Stimulated activated CD4-positive, alpha-beta T cell treated with anti-CD3 and anti-CD28 coated beads, Interleukin-1b, Interleukin-23, amount 100 ng/mL, for 48 hours (primary cell): ENCODE data around the gene SGMS2.
"Not testable (repeated sequence)": the region's sequence is repeated elsewhere in the genome, so short reads cannot be mapped to it uniquely, and the experiment has no call there.

Experiments used
- DNase-seq: peaks from one replicate; pipeline ENCODE4 v3.0.0-alpha.2; 2020

SGMS2 gene

DNA sequence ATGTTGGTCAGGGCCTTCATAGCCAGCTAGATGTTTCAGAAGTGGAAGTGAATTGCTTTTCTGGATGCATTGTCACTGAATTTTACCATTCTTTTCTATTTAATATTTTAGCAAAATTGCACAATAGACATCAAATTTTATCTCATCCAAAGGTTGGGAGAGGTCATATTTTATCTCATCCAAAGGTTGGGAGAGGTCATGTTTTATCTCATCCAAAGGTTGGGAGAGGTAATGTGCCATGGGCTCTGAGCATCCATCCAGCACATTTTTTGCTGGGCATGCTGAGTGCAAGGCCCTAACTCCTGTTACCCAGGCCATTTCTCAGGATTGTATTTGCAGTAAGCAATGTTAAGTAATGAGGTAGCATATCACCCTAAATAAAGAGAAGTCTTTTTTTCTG lies 91.9 kb downstream of the SGMS2 start:
- no peak for DNase-seq

DNA sequence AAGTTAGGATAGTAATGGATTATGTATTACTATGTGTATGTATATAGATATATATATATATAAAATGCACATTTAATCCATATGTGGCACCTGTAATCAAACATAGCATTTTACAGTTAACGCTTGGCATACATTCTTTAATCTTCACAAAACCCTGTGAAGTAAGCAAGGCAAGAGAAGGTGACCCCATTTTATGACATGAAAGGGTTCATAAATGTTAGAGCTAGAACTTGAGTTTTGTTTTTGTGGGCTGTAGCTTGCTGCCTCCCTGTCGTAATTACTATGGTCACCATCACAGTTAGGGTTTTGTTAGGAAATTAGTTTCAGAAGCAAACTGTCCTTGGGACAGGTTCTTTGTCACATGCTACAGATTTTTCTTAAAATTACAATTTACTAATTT lies 92.8 kb downstream of the SGMS2 start:
- no peak for DNase-seq

DNA sequence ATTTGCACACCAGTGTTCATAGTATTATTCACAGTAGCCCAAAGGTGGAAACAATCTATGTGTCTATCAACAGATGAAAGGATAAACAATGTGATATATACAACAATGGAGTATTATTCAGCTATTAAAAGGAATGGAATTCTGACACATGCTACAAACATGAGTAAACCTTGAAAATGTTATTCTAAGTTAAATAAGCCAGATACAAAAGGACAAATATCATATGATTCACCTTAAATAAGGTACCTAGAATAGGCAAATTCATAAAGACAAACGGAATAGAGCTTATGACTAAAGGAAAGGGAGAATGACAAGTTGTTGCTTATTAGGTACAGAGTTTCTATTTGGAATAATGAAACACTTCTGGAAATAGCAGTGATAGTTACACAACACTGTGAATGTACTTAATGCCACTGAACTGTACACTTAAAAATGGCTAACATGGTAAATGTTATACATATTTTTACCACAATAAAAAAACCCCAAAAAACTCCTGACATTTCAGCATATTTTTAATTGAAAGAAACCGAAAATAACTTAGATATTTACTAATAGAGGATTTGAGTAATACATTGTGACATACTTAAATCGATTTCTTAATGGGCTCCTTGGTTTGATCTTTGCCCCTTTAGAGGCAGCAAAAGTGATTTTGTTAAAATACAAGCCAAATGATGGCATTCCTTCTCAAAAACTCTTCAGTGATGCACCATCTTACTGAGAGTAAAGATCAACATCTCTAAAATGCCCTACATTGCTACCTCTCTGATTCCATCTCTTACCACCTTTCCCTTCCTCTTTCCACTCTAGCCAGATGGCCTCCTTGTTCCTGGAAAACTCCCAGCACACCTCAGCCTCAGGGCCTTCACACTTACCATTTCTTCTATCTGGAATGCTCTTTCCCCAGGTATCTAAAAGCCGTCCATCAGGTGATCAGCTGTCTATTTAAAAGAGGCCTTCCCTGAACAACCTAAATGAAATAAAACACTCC lies 98.0 kb downstream of the SGMS2 start:
- DNase-seq, result no peak

DNA sequence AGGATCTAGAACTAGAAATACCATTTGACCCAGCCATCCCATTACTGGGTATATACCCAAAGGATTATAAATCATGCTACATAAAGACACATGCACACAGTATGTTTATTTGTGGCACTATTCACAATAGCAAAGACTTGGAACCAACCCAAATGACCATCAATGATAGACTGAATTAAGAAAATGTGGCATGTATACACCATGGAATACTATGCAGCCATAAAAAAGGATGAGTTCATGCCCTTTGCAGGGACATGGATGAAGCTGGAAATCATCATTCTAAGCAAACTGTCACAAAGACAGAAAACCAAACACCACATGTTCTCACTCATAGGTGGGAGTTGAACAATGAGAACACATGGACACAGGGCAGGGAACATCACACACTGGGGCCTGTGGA lies 101.0 kb downstream of the SGMS2 start:
- not testable (repeated sequence) for DNase-seq

DNA sequence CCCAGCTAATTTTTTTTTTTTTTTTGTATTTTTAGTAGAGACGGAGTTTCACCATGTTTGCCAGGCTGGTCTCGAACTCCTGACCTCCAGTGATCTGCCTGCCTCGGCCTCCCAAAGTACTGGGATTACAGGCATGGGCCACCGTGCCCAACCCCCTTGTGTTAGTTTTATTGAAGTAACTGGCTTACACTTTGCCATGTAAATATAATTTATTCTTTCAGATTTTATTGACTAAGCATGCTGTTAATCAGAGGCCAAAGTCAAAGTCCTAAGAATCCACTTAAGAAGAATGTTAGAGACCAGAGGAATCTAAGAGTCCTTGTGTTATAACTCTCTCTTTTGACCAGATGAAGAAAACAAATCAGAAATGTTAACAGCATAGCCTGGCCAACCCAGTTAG lies 102.1 kb downstream of the SGMS2 start:
- not testable (repeated sequence) for DNase-seq

DNA sequence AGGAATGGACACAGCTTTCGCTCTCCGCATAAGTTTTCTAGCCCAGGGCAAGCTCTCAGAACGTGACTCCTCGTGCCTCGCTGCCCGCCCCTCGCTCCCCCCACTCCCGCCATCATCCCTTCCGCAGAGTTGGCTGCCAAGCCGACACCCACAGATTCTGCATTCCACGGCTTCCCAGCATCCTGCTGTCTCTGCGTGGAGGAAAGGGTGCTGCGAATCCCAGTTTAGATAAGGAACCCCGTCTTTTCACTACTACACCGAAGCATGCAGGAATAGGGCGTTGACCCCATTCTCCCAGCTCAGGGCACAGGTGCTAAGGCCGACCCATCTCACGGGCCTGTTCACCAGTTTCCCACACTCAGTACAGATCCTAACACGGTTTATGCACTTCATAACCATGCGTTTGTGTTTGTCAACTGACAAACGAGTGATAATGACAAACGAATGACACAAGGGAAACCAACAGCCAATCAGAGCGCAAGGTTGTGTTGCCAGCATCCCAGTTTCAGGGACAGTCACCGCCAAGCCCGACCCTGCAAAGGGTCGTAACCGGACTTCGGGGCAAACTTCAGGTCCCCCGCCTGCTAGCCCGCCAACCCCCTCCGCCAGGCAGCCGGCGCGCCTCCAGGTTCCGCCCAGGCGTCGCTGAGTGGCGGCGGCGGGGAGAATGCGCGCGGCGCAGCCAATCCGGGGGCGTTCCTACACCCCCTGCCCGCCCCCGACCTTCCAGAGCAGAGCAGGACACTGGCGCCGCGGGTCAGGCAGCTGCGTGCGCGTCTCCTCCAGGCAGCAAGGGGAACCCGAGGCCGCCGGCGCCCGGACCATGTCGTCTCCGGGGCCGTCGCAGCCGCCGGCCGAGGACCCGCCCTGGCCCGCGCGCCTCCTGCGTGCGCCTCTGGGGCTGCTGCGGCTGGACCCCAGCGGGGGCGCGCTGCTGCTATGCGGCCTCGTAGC lies 106.4 kb downstream of the SGMS2 start, which contains the start of gene CYP2U1:
TSS of gene CYP2U1 (plus strand) at position 729 of the 954 bp plus-strand sequence. CDS start at position 824, 95 bp downstream.
- DNase-seq, result peak; percentile 65

DNA sequence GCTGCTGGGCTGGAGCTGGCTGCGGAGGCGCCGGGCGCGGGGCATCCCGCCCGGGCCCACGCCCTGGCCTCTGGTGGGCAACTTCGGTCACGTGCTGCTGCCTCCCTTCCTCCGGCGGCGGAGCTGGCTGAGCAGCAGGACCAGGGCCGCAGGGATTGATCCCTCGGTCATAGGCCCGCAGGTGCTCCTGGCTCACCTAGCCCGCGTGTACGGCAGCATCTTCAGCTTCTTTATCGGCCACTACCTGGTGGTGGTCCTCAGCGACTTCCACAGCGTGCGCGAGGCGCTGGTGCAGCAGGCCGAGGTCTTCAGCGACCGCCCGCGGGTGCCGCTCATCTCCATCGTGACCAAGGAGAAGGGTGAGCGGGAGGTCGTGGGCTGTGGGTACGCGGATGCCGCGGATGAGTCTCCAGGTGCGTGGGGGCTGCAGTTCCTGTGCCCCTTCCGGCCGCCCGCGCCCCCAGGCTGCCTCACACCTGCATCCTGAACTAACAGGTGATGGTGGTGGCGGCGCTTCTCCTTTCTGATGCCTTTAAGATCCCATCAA lies 107.1 kb downstream of the SGMS2 start:
- peak; percentile 27 for DNase-seq

DNA sequence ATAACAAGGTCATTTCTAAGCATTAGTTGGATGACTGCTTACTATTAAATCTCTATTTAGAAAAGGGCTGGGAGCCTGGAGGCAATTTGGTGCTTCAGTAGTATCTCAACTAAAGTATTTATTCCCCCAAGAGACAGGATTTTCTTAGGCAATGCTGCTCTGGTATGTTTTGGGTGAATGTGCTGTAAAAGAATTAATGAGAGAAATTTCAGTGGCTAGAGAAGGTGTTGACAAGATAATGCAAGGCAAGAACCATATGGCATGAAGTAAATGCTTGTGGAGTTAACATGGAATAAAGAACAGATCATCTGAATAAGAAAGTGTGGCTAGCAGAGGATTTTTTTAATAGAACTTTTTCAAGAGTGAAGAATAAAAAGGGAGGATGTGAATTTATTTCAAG lies 110.5 kb downstream of the SGMS2 start:
- no peak for DNase-seq

DNA sequence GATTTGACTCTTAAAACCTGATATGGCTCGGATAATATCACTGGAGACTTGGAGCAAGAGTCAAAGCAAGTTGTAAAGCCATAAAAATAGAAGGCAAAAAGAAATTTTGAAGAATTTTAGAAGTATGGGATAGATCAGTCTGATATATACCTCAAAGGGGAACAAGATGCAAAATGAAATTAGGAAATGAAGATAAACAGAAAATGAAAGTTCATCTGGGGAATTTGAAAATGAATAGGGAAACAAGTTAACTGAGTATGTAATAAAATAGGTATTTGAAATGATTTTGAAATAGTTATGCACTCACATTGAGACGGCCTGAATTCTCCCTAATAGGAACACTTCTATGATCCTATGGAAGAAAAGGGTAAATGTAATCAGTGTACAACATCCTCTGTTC lies 112.3 kb downstream of the SGMS2 start:
- DNase-seq, result no peak

DNA sequence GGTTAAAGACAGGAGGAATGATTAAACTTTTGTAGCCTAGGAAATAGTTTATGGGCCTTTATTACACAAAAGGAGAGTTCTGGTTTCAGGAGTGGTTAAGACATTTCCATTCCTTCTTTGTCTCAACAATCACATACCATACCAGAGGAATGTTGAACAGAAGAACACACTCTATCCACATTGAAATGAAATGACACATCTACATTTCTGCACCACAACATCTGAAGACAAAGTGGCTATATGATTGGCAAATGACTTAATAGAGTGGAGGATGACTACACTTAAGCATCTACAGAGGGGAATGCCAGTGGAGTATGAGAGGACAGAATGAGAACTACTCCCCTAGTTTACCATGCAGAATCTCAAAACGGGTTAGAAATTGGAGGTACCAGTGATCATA lies 114.6 kb downstream of the SGMS2 start:
- DNase-seq, result no peak

DNA sequence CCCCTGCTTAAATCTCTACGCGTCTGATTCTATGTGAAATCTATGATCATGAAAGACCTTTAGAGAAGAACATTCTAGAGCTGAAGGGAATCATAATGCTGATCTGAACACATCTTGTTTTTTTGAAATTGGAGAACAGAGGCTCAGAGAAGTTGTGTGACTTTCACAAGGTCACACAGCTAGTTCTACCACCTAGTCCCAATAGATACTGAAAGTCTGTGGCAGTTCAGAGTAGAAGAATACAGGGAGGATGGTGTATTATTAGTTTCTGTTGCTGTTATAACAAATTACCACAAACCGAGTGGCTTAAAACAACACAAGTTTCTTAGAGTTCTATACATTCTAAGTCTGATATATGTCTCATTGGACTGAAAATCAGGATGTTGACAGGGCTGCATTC lies 121.1 kb downstream of the SGMS2 start:
- no peak for DNase-seq

DNA sequence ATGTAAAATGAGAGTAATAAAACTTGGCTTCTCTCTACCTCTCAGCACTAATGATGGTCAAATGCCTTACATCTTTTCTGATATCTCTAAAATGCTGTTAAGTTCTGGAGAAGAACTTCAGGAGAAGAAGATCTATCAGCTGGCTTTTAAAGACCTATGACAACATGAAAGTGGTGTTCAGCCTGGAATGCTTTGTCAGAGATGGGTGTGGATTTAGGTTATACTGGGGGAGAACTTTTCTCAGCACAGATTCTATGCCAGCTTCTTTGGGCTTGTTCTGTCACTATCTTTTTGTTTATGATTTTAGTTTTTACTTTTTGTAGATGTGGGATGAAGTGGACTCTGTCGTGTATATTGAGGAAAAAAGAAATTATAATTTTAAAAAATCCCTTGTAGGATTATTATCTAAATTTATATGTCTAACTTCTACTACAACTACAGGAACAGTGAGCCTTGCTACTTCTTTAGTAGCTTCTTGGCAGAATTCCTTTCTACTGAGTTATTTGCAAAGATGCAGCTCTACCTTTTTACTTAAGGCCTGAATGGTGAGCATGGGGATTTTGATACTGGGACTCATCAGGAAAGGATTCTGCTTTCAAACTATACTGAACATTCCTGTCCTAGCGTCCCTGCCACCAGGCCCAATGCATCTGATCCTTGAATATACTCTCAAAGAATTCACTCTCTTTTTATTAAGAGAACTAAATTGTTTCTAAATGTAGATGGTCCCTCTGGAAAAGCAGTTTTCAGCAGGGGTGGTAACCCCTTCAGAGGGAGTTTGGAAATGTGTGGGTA lies 126.2 kb downstream of the SGMS2 start:
- DNase-seq, result no peak

DNA sequence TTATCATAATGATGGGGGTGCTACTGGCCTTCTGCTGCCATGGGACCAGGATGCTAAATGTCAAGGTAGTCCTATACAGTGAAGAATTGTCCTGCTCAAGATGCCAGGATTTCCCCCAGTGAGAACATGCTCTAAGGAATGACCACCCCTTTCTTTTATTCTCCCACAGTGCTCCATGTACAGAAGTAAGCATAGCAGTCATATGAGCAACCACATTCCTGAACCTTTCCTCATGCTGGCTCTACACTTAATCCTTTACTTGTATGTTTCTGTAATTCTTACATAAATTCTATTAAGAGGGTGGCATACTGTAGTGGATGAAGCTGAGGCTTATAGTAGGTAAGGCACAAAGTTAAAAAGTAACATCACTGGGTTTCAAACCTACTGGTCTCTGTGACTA lies 126.8 kb downstream of the SGMS2 start:
- DNase-seq, result no peak

DNA sequence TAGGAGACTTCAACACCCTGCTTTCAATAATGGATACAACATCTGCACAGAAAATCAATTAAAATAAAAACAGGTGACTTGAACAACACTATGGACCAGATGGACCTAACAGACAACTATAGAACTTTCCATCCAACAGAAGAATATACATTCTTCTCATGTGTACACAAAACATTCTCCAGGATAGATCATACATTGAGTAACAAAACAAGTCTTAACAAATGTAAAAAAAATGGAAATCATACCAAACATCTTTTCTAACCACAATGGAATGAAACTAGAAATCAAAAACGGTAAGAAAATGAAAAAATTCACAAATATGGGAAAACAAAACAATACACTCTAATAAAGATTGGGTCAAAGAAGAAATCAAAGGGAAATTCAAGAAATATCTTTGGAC lies 131.3 kb downstream of the SGMS2 start:
- no peak for DNase-seq
